Neuron (in vitro differentiated cells): Measurements from ENCODE around the gene KCNJ5.

ENCODE experiments used
- H2AFZ ChIP-seq: one replicate; pipeline ENCODE4 v1.6.1; 2013; ENCODE audit warnings: low read depth, mild to moderate bottlenecking, inconsistent platforms, low read length, moderate library complexity
- H3K27me3 ChIP-seq: one replicate; pipeline ENCODE4 v1.6.1; 2013; ENCODE audit warnings: low read length; ENCODE audit not compliant: insufficient read depth
- H3K36me3 ChIP-seq: one replicate; pipeline ENCODE4 v1.6.1; 2013; ENCODE audit warnings: low read length; ENCODE audit not compliant: insufficient read depth
- H3K4me1 ChIP-seq: one replicate; pipeline ENCODE4 v1.6.1; 2013; ENCODE audit warnings: low read length; ENCODE audit not compliant: insufficient read depth
- H3K4me3 ChIP-seq: 2 replicates; pipeline ENCODE4 v1.5.1; 2013; ENCODE audit warnings: mild to moderate bottlenecking, low read length, moderate library complexity
- H3K9me3 ChIP-seq: one replicate; pipeline ENCODE4 v1.6.1; 2013; ENCODE audit warnings: low read length

Gene KCNJ5

GRCh38 chr11:128860571-128861361 is 30.4 kb upstream of the KCNJ5 start:
- Histone ChIP-seq H3K36me3 (no peaks in the 10 kb centered on the region), H3K4me1 (no peaks in the 10 kb centered on the region), H3K9me3 (no peaks in the 10 kb centered on the region), H2AFZ (no peak overlapping the region), H3K4me3 (no peak overlapping the region), H3K27me3 (no peaks in the 10 kb centered on the region)

GRCh38 chr11:128862406-128862805 is 28.8 kb upstream of the KCNJ5 start:
- Histone ChIP-seq H3K4me3 (no peak overlapping the region), H3K27me3 (no peaks in the 10 kb centered on the region), H3K36me3 (no peaks in the 10 kb centered on the region), H3K9me3 (no peaks in the 10 kb centered on the region), H2AFZ (no peak overlapping the region), H3K4me1 (no peaks in the 10 kb centered on the region)

DNA sequence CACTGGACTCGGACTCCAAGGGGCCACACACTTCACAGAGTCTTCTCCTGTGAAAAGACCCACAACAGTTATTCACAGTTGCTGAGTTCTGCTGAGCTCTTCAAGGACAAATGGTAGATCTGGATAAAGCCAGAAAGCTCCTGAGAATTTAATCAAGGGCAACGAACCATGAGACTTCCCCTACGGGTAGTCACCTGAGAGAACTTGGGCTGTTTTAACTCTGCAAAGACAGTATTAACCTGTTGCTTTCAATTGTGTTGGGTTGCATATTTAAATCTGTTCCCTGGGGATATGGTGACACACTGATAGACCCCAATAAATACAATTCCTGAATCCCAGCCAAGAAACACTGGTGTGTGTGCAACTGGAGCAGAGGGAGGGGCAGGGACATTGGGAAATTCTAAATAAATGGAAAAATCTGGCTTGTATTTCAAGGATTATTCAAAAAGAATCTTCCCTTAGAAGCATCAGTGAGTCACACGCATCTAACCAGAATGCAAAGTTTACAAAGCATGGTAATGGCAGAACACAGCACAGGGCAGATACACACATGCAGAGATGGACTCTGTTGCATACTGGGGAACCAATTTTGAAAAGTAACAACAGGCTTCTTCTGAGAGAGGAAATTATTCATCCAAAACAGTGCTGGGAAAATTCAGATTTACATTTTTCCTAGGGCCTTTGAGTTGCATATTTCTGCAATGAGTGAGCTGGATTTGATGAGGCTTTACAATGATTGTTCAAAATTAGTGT is 28.1 kb upstream of the KCNJ5 start:
- no peak overlapping the region for H2AFZ ChIP-seq
- no peaks in the 10 kb centered on the region for H3K27me3 ChIP-seq
- no peaks in the 10 kb centered on the region for H3K36me3 ChIP-seq
- H3K4me1 ChIP-seq = no peaks in the 10 kb centered on the region
- no peaks in the 10 kb centered on the region for H3K9me3 ChIP-seq
- no peak overlapping the region for H3K4me3 ChIP-seq

DNA sequence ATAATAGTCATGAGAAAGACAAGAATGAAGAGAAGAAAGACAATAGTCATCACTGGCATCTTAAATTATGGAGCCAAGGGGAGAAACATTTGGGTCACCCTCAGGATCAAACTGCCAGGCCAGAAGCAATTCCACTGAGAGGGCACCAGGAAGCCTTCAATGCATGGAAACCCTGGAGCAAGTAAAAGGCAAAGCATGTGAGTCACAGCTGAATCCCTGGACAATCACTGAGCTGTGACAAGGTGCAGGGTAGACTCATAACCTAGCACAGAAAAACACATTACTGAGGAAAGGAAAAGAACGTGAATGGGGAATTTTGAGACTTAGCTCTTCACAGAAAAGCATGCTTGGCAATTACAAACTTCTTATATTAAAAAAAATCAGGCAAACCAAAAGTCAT is 25.7 kb upstream of the KCNJ5 start:
- Histone ChIP-seq H3K4me3 (no peak overlapping the region), H3K36me3 (no peaks in the 10 kb centered on the region), H2AFZ (no peak overlapping the region), H3K27me3 (no peaks in the 10 kb centered on the region), H3K4me1 (peaks cover 3% of the 10 kb centered on the region), H3K9me3 (no peaks in the 10 kb centered on the region)

DNA sequence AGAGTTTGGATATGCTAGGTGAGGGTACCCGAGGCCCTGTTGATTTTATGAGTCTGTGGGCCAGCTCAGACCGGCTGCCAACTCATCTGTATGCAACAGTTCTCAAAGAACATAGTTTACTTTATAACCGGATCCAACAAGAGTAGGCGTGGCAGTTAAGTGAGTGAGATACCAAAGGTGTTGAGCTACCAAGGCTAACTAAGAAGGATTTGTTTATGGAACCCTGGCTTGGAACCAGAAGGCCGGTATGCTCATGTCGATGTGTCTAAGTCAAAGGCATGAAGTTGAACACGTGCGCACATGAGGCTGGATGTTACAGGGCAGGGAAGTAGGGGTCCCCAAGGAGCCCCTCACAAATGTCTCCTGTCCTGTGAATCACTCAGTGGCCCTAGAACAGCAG is 23.9 kb upstream of the KCNJ5 start, which contains the start of gene KCNJ1:
Gene KCNJ1, minus strand, starts transcription at position 20 of the 400 bp plus-strand sequence. CDS start 27,053 bp downstream, outside the sequence.
- peak within 1 kb of the TSS; percentile 12 for H2AFZ ChIP-seq
- H3K27me3 ChIP-seq = no peaks in the 10 kb centered on the region
- peaks cover 21% of the 10 kb centered on the region for H3K4me1 ChIP-seq
- H3K36me3 ChIP-seq = no peaks in the 10 kb centered on the region
- H3K4me3 ChIP-seq = no peak within 1 kb of the TSS
- H3K9me3 ChIP-seq = no peaks in the 10 kb centered on the region

GRCh38 chr11:128868841-128869671 is 22.1 kb upstream of the KCNJ5 start:
- H3K9me3 ChIP-seq = no peaks in the 10 kb centered on the region
- H3K4me3 ChIP-seq = no peak overlapping the region
- no peaks in the 10 kb centered on the region for H3K27me3 ChIP-seq
- H3K4me1 ChIP-seq = peaks cover 27% of the 10 kb centered on the region
- H2AFZ ChIP-seq = no peak overlapping the region
- no peaks in the 10 kb centered on the region for H3K36me3 ChIP-seq

- no peak overlapping the region for H3K4me3 ChIP-seq
- H3K9me3 ChIP-seq = no peaks in the 10 kb centered on the region
- no peaks in the 10 kb centered on the region for H3K27me3 ChIP-seq
- peaks cover 27% of the 10 kb centered on the region for H3K4me1 ChIP-seq
- H3K36me3 ChIP-seq = no peaks in the 10 kb centered on the region
- no peak overlapping the region for H2AFZ ChIP-seq
Measured at GRCh38 chr11:128871168-128871610, 20.0 kb upstream of the KCNJ5 start.

DNA sequence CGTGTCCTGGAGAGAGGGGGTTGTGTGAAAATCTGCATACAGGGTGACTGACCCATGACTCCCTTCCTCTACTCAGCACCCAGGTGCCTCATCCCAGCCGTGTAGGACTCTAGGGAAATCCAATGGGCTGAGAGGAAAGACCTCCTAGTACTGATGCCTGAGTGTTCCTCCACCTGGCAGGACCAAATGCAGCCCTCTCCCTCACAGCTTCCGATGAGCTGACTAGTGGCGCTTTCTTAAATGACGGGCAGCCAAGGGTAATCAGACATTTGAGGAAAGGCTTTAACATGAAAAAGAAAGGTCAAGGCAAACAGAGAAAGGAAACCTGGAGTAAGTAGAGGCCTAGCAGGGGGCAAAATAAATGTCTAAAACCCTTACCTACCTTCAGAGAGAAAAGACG is 19.1 kb upstream of the KCNJ5 start:
- Histone ChIP-seq H3K4me3 (no peak overlapping the region), H2AFZ (no peak overlapping the region), H3K9me3 (no peaks in the 10 kb centered on the region), H3K27me3 (no peaks in the 10 kb centered on the region), H3K36me3 (no peaks in the 10 kb centered on the region), H3K4me1 (peaks cover 27% of the 10 kb centered on the region)

GRCh38 chr11:128872594-128872993 is 18.6 kb upstream of the KCNJ5 start:
- Histone ChIP-seq H3K27me3 (no peaks in the 10 kb centered on the region), H3K4me3 (no peak overlapping the region), H3K4me1 (peaks cover 27% of the 10 kb centered on the region), H3K9me3 (no peaks in the 10 kb centered on the region), H2AFZ (no peak overlapping the region), H3K36me3 (no peaks in the 10 kb centered on the region)

GRCh38 chr11:128874427-128874826 is 16.7 kb upstream of the KCNJ5 start:
- Histone ChIP-seq H3K4me3 (no peak overlapping the region), H2AFZ (no peak overlapping the region), H3K4me1 (peaks cover 27% of the 10 kb centered on the region), H3K27me3 (no peaks in the 10 kb centered on the region), H3K36me3 (no peaks in the 10 kb centered on the region), H3K9me3 (no peaks in the 10 kb centered on the region)

- Histone ChIP-seq H3K36me3 (no peaks in the 10 kb centered on the region), H3K4me1 (peaks cover 24% of the 10 kb centered on the region), H3K4me3 (no peak overlapping the region), H3K27me3 (no peaks in the 10 kb centered on the region), H2AFZ (no peak overlapping the region), H3K9me3 (no peaks in the 10 kb centered on the region)
Measured at GRCh38 chr11:128876133-128876650, 15.0 kb upstream of the KCNJ5 start.

GRCh38 chr11:128877726-128878125 is 13.4 kb upstream of the KCNJ5 start:
- H3K36me3 ChIP-seq = no peaks in the 10 kb centered on the region
- H3K27me3 ChIP-seq = no peaks in the 10 kb centered on the region
- H3K4me1 ChIP-seq = peaks cover 9% of the 10 kb centered on the region
- H2AFZ ChIP-seq = no peak overlapping the region
- no peaks in the 10 kb centered on the region for H3K9me3 ChIP-seq
- H3K4me3 ChIP-seq = no peak overlapping the region
